ENCODE results near the gene CEP126.
A peak's percentile ranks its signal among the peaks of the same experiment; 100 is the strongest.

CEP126 gene

GRCh38 chr11:101914738-101915426, at the start of gene CEP126:
CEP126 (plus strand) TSS chr11:101915010; CDS start chr11:101915285, 275 bp downstream.
- peak; percentile 52 for TF ChIP-seq CTCF (conservative IDR thresholded peaks at IDR 0.05)
- H3K27ac ChIP-seq = peak within 1 kb of the TSS; percentile 66

GRCh38 chr11:101866619-101867491, 48.0 kb upstream of the CEP126 start:
- peak overlapping the region; percentile 6; the same call in 1 of the 2 replicates for H3K27ac ChIP-seq
- no peak for TF ChIP-seq CTCF (conservative IDR thresholded peaks at IDR 0.05)

- no peak overlapping the region for H3K27ac ChIP-seq
- TF ChIP-seq CTCF (conservative IDR thresholded peaks at IDR 0.05) = no peak
Observed at GRCh38 chr11:101867951-101868350, 46.9 kb upstream of the CEP126 start.

GRCh38 chr11:101870510-101870909, 44.3 kb upstream of the CEP126 start:
- no peak for TF ChIP-seq CTCF (conservative IDR thresholded peaks at IDR 0.05)
- H3K27ac ChIP-seq = no peak overlapping the region

GRCh38 chr11:101872171-101872882, 42.5 kb upstream of the CEP126 start:
- no peak overlapping the region for H3K27ac ChIP-seq

GRCh38 chr11:101880222-101880621, 34.6 kb upstream of the CEP126 start:
- peak; percentile 69 for TF ChIP-seq CTCF (conservative IDR thresholded peaks at IDR 0.05)
- no peak overlapping the region for H3K27ac ChIP-seq

More at GRCh38 chr11:101872171-101872882, 42.5 kb upstream of the CEP126 start:
- no peak for TF ChIP-seq CTCF (conservative IDR thresholded peaks at IDR 0.05)

- no peak overlapping the region for H3K27ac ChIP-seq
- TF ChIP-seq CTCF (conservative IDR thresholded peaks at IDR 0.05) = no peak
Observed at GRCh38 chr11:101881586-101881985, 33.2 kb upstream of the CEP126 start.

Data from VCaP (cell line).